Measurements from ENCODE around the gene SAA1. TPM values are rescaled to one million over a fixed set of nuclear protein-coding genes. Genes with fewer than 3 reads are reported as not detected.

The SAA1 gene
- total RNA-seq, 2 experiments from 2014 or later, result not detected

DNA sequence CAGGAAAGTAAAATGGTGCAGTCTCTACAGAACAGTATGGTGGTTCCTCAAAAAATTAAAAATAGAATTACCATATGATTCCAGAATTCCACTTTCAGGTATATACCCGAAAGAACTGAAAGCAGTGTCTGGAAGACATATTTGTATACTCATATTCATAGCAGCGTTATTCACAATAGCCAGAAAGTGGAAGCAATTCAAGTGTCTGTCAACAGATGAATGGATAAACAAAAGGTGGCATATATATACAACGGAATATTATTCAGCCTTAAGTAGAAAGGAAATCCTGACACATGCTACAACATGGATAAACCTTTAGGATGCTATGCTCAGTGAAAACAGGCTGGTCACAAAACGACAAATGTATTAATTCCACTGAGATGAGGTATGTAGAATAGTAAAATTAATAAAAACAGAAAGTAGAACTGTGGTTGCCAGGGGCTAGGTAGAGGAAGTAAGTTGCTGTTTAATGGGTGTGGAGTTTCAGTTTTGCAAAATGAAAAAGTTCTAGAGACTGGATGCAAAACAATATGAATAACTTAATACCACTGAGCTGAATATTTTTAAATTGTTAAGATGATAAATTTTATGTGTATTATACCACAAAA is 14.5 kb downstream of the SAA1 start:
- intact Hi-C loops (cut with micrococcal nuclease; ENCODE audit: unreplicated experiment), result loop anchor here (10.0 kb wide), 1 partner anchor 106 kb away; the partner anchor contains the start of gene MRGPRX4
- Histone ChIP-seq H3K4me1 (ENCODE audit: insufficient read depth, low read length, poor library complexity, severe bottlenecking) (peaks cover 5% of the 10 kb centered on the region), H4K20me1 (ENCODE audit: insufficient read depth, low read length) (no peaks in the 10 kb centered on the region), H3K4me3 (ENCODE audit: low read depth, low read length, poor library complexity, severe bottlenecking) (no peak overlapping the region), H3K79me2 (ENCODE audit: insufficient read depth, low read depth, low read length) (no peaks in the 10 kb centered on the region), H3K4me2 (ENCODE audit: low read length) (no peak overlapping the region), H3K9me3 (ENCODE audit: low read length) (no peaks in the 10 kb centered on the region), H3K9me2 (ENCODE audit: insufficient read depth, low read length) (no peaks in the 10 kb centered on the region), H3K27ac (ENCODE audit: low read depth, low read length, poor library complexity, severe bottlenecking) (no peak overlapping the region), H2AFZ (ENCODE audit: low read length) (no peak overlapping the region), H3K36me3 (ENCODE audit: insufficient read depth, low read length) (peaks cover 72% of the 10 kb centered on the region)
- ChIA-PET POLR2A (interaction anchor here (0.7 to 1.0 kb wide), 4 partner anchors 28 to 1669 kb away, joined by 3 to 6 read pairs (median 4); no protein-coding TSS in a partner anchor), CTCF (ENCODE audit: unreplicated experiment) (no interaction called here)
- TF ChIP-seq EZH2phosphoT487 (IDR thresholded peaks at IDR 0.05; ENCODE audit: borderline replicate concordance, low read depth, low read length), result no peak
- TF ChIP-seq, protein P1, sequence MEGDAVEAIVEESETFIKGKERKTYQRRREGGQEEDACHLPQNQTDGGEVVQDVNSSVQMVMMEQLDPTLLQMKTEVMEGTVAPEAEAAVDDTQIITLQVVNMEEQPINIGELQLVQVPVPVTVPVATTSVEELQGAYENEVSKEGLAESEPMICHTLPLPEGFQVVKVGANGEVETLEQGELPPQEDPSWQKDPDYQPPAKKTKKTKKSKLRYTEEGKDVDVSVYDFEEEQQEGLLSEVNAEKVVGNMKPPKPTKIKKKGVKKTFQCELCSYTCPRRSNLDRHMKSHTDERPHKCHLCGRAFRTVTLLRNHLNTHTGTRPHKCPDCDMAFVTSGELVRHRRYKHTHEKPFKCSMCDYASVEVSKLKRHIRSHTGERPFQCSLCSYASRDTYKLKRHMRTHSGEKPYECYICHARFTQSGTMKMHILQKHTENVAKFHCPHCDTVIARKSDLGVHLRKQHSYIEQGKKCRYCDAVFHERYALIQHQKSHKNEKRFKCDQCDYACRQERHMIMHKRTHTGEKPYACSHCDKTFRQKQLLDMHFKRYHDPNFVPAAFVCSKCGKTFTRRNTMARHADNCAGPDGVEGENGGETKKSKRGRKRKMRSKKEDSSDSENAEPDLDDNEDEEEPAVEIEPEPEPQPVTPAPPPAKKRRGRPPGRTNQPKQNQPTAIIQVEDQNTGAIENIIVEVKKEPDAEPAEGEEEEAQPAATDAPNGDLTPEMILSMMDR (conservative IDR thresholded peaks at IDR 0.05; ENCODE audit: low read length), result no peak
- DNase-seq (ENCODE audit: low spot score), result no peak
- BruUV-seq (replicated peaks), result no TSS peak

DNA sequence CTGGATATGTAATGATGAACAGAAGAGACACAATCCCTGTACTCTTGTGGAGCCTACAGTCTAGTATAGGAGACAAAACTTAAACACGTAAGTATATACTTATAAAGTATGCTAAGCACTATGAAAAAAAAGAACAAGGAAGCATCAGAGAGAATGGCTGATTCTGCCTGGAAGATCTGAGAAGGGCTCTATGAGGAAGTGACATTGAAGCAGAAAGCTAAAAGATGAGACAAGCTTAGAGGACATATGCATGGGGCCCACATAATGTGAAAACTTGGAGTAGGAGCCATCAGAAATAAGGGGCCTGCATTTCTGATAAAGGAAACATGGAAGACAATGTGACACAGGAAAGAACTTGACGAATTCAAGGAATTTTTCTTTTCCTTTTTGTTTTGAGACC is 16.6 kb downstream of the SAA1 start:
- no peaks in the 10 kb centered on the region for H3K9me3 ChIP-seq (ENCODE audit: low read length)
- H3K4me3 ChIP-seq (ENCODE audit: low read depth, low read length, poor library complexity, severe bottlenecking), result no peak overlapping the region
- peaks cover 5% of the 10 kb centered on the region for H3K4me1 ChIP-seq (ENCODE audit: insufficient read depth, low read length, poor library complexity, severe bottlenecking)
- BruUV-seq (replicated peaks), result no TSS peak
- intact Hi-C loops (cut with micrococcal nuclease; ENCODE audit: unreplicated experiment), result loop anchor here (10.0 kb wide), 1 partner anchor 108 kb away; the partner anchor contains the start of gene MRGPRX4
- H3K4me2 ChIP-seq (ENCODE audit: low read length), result no peak overlapping the region
- peaks cover 93% of the 10 kb centered on the region for H3K36me3 ChIP-seq (ENCODE audit: insufficient read depth, low read length)
- H4K20me1 ChIP-seq (ENCODE audit: insufficient read depth, low read length), result no peaks in the 10 kb centered on the region
- no peaks in the 10 kb centered on the region for H3K79me2 ChIP-seq (ENCODE audit: insufficient read depth, low read depth, low read length)
- no peak overlapping the region for H2AFZ ChIP-seq (ENCODE audit: low read length)
- H3K9me2 ChIP-seq (ENCODE audit: insufficient read depth, low read length), result no peaks in the 10 kb centered on the region
- H3K27ac ChIP-seq (ENCODE audit: low read depth, low read length, poor library complexity, severe bottlenecking), result no peak overlapping the region
- ChIA-PET POLR2A (interaction anchor here (0.6 to 1.3 kb wide), 5 partner anchors 17 to 172 kb away, joined by 3 read pairs; partner anchors contain the start of gene LDHA), CTCF (ENCODE audit: unreplicated experiment) (no interaction called here)
- TF ChIP-seq EZH2phosphoT487 (IDR thresholded peaks at IDR 0.05; ENCODE audit: borderline replicate concordance, low read depth, low read length), result no peak
- TF ChIP-seq, protein P1 (conservative IDR thresholded peaks at IDR 0.05; ENCODE audit: low read length), result no peak
- no peak for DNase-seq (ENCODE audit: low spot score)

DNA sequence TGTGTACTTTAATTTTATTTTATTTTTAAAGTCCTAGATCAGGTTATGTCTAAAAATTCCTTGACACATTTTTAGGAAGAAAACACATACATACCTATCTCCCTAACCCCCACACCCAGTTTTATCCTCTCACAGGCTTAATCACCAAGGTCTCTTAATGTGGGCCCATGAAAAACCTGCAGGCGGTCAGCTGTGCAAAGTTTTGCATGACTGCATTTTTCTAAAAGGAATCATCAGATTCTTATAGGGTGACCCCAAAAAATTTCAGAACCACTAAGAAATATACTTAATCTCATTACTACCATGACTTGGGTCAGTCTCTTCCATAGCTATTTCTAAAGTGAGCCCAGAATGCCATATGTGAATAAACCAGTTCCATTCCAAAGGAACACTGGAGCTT is 19.8 kb downstream of the SAA1 start:
- Histone ChIP-seq H2AFZ (ENCODE audit: low read length) (no peak overlapping the region), H3K36me3 (ENCODE audit: insufficient read depth, low read length) (peaks cover 95% of the 10 kb centered on the region), H3K4me1 (ENCODE audit: insufficient read depth, low read length, poor library complexity, severe bottlenecking) (peaks cover under 1% of the 10 kb centered on the region), H4K20me1 (ENCODE audit: insufficient read depth, low read length) (no peaks in the 10 kb centered on the region), H3K4me3 (ENCODE audit: low read depth, low read length, poor library complexity, severe bottlenecking) (no peak overlapping the region), H3K79me2 (ENCODE audit: insufficient read depth, low read depth, low read length) (no peaks in the 10 kb centered on the region), H3K4me2 (ENCODE audit: low read length) (no peak overlapping the region), H3K9me3 (ENCODE audit: low read length) (no peaks in the 10 kb centered on the region), H3K27ac (ENCODE audit: low read depth, low read length, poor library complexity, severe bottlenecking) (no peak overlapping the region), H3K9me2 (ENCODE audit: insufficient read depth, low read length) (no peaks in the 10 kb centered on the region)
- no peak for DNase-seq (ENCODE audit: low spot score)
- ChIA-PET CTCF (ENCODE audit: unreplicated experiment) (no interaction called here), POLR2A (interaction anchor here (1.4 to 1.5 kb wide), 2 partner anchors 12 to 36 kb away, joined by 3 to 5 read pairs; partner anchors contain the start of gene HPS5)
- intact Hi-C loops (cut with micrococcal nuclease; ENCODE audit: unreplicated experiment), result loop anchor here (10.0 kb wide), 1 partner anchor 111 kb away; the partner anchor contains the start of gene MRGPRX4
- no TSS peak for BruUV-seq (replicated peaks)
- no peak for TF ChIP-seq EZH2phosphoT487 (IDR thresholded peaks at IDR 0.05; ENCODE audit: borderline replicate concordance, low read depth, low read length)
- TF ChIP-seq, protein P1 (conservative IDR thresholded peaks at IDR 0.05; ENCODE audit: low read length), result no peak
